Upper lobe of left lung (tissue), 4 donors: ENCODE data around the gene SRPK2.

Experiments
- POLR2A ChIP-seq, 4 donors: fragments of 450-650 bp; IDR thresholded peaks; one replicate each; pipeline ENCODE4 v1.5.1; 2016 to 2017; ENCODE audit warnings: antibody characterized with exemption in 4 of 4, mild to moderate bottlenecking in 2 of 4
- POLR2AphosphoS5 ChIP-seq, 2 donors: sonication (generic); formaldehyde crosslinking; IDR thresholded peaks; one replicate each; pipeline ENCODE4 v1.5.1; 2017; ENCODE audit warnings: antibody characterized with exemption in 2 of 2
- TF ChIP-seq, protein P1 (sequence below), 6 experiments: fragments of 450-650 bp in 4 of 6; fragments of 200-600 bp in 2 of 6; sonication (generic) in 2 of 6; IDR thresholded peaks; one replicate each; pipeline ENCODE4 v1.5.1; 2016 to 2019; ENCODE audit warnings: antibody characterized with exemption in 6 of 6

- no peak for TF ChIP-seq POLR2A (IDR thresholded peaks at IDR 0.05)
- TF ChIP-seq, protein P1, sequence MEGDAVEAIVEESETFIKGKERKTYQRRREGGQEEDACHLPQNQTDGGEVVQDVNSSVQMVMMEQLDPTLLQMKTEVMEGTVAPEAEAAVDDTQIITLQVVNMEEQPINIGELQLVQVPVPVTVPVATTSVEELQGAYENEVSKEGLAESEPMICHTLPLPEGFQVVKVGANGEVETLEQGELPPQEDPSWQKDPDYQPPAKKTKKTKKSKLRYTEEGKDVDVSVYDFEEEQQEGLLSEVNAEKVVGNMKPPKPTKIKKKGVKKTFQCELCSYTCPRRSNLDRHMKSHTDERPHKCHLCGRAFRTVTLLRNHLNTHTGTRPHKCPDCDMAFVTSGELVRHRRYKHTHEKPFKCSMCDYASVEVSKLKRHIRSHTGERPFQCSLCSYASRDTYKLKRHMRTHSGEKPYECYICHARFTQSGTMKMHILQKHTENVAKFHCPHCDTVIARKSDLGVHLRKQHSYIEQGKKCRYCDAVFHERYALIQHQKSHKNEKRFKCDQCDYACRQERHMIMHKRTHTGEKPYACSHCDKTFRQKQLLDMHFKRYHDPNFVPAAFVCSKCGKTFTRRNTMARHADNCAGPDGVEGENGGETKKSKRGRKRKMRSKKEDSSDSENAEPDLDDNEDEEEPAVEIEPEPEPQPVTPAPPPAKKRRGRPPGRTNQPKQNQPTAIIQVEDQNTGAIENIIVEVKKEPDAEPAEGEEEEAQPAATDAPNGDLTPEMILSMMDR (IDR thresholded peaks at IDR 0.05): no peak
- no peak for TF ChIP-seq POLR2AphosphoS5 (IDR thresholded peaks at IDR 0.05)
Measured at GRCh38 chr7:105137898-105138297, 250.8 kb downstream of the SRPK2 start.
